Liver (tissue), 9 donors: ENCODE results near the gene CLTA. TPM values are rescaled to one million over a fixed set of nuclear protein-coding genes. Genes with fewer than 3 reads are reported as not detected.

Experiments used
- DNase-seq: peaks from one replicate; pipeline ENCODE4 v3.0.0-alpha.2; 2017; ENCODE audit warnings: low spot score
- H3K27ac ChIP-seq, 2 donors: one replicate each; pipeline ENCODE4 v1.7.0; 2013; ENCODE audit warnings: inconsistent platforms in 2 of 2, low read length in 2 of 2, control low read depth in 1 of 2, low read depth in 1 of 2, mild to moderate bottlenecking in 1 of 2
- H3K27me3 ChIP-seq, 4 donors: one replicate each; pipeline versions ENCODE4 v1.6.1 to v1.7.0; 2013; ENCODE audit warnings: low read length in 3 of 4, inconsistent platforms in 1 of 4, mild to moderate bottlenecking in 1 of 4, moderate library complexity in 1 of 4; ENCODE audit not compliant: control insufficient read depth in 4 of 4, insufficient read depth in 4 of 4
- H3K36me3 ChIP-seq, 4 donors: one replicate each; pipeline versions ENCODE4 v1.6.1 to v1.7.0; 2013; ENCODE audit warnings: low read length in 3 of 4, mild to moderate bottlenecking in 3 of 4, low read depth in 1 of 4, moderate library complexity in 1 of 4; ENCODE audit not compliant: control insufficient read depth in 4 of 4, insufficient read depth in 3 of 4
- H3K4me1 ChIP-seq, 4 donors: one replicate each; pipeline versions ENCODE4 v1.6.1 to v1.7.0; 2013; ENCODE audit warnings: low read length in 3 of 4, mild to moderate bottlenecking in 3 of 4, moderate library complexity in 1 of 4; ENCODE audit not compliant: control insufficient read depth in 4 of 4, insufficient read depth in 4 of 4
- H3K4me3 ChIP-seq, 3 donors: one replicate each; pipeline versions ENCODE4 v1.6.1 to v1.7.0; 2013; ENCODE audit warnings: low read length in 3 of 3, control low read depth in 1 of 3, low read depth in 1 of 3, mild to moderate bottlenecking in 1 of 3
- H3K9ac ChIP-seq, 2 donors: one replicate each; pipeline ENCODE4 v1.7.0; 2013; ENCODE audit warnings: low read length in 2 of 2, mild to moderate bottlenecking in 2 of 2, moderate library complexity in 2 of 2, control low read depth in 1 of 2, low read depth in 1 of 2
- H3K9me3 ChIP-seq, 4 donors: one replicate each; pipeline versions ENCODE4 v1.6.1 to v1.7.0; 2013; ENCODE audit warnings: low read length in 3 of 4; ENCODE audit not compliant: control insufficient read depth in 4 of 4
- ATF3 ChIP-seq: IDR thresholded peaks from 2 replicates; pipeline ENCODE4 v1.6.1; 2016; ENCODE audit warnings: antibody characterized with exemption
- CTCF ChIP-seq: fragments of 150-350 bp; IDR thresholded peaks from 2 replicates; pipeline ENCODE4 v1.5.1; 2017; ENCODE audit warnings: improper control_type of control experiment, low read depth, low read length; ENCODE audit not compliant: missing input control
- EGR1 ChIP-seq, 2 donors: IDR thresholded peaks; 2 replicates each; pipeline ENCODE4 v1.6.1; 2016 to 2018; ENCODE audit warnings: antibody characterized with exemption in 2 of 2, low read depth in 2 of 2
- FOXA1 ChIP-seq: IDR thresholded peaks from 2 replicates; pipeline ENCODE4 v1.6.1; 2016; ENCODE audit warnings: antibody characterized with exemption
- HNF4A ChIP-seq, 2 donors: conservative IDR thresholded peaks; 2 replicates each; pipeline ENCODE4 v1.6.1; 2016; ENCODE audit warnings: antibody characterized with exemption in 2 of 2, mild to moderate bottlenecking in 2 of 2
- HNF4G ChIP-seq: IDR thresholded peaks from 2 replicates; pipeline ENCODE4 v1.6.1; 2016; ENCODE audit warnings: antibody characterized with exemption
- MAX ChIP-seq: IDR thresholded peaks from 2 replicates; pipeline ENCODE4 v1.6.1; 2016; ENCODE audit warnings: antibody characterized with exemption
- NR2F2 ChIP-seq: IDR thresholded peaks from 2 replicates; pipeline ENCODE4 v1.6.1; 2016; ENCODE audit warnings: antibody characterized with exemption
- RAD21 ChIP-seq, 2 donors: IDR thresholded peaks; 2 replicates each; pipeline ENCODE4 v1.6.1; 2016; ENCODE audit warnings: antibody characterized with exemption in 2 of 2, mild to moderate bottlenecking in 2 of 2
- REST ChIP-seq: IDR thresholded peaks from 2 replicates; pipeline ENCODE4 v1.6.1; 2016; ENCODE audit warnings: antibody characterized with exemption, mild to moderate bottlenecking
- RXRA ChIP-seq, 2 donors: IDR thresholded peaks; 2 replicates each; pipeline ENCODE4 v1.6.1; 2017 to 2018; ENCODE audit warnings: antibody characterized with exemption in 2 of 2, mild to moderate bottlenecking in 1 of 2
- SP1 ChIP-seq: IDR thresholded peaks from 2 replicates; pipeline ENCODE4 v1.6.1; 2018; ENCODE audit warnings: antibody characterized with exemption, mild to moderate bottlenecking
- TAF1 ChIP-seq: conservative IDR thresholded peaks from 2 replicates; pipeline ENCODE4 v1.6.1; 2016; ENCODE audit warnings: antibody characterized with exemption, mild to moderate bottlenecking
- YY1 ChIP-seq: IDR thresholded peaks from 2 replicates; pipeline ENCODE4 v1.6.1; 2016; ENCODE audit warnings: antibody characterized with exemption, mild to moderate bottlenecking
- ZBTB33 ChIP-seq: IDR thresholded peaks from 2 replicates; pipeline ENCODE4 v1.6.1; 2016; ENCODE audit warnings: antibody characterized with exemption
- WGBS: extraction: QIAGEN DNeasy Blood & Tissue Kit; methylation state at CpG from one replicate; pipeline ENCODE4 v1.1.7; 2013; 5-methylcytosine and 5-hydroxymethylcytosine counted together
- polyA plus RNA-seq, 2 donors: library from polyadenylated mRNA; stranded (reverse) in 1 of 2; unstranded in 1 of 2; fragments of 200-250 nt in 1 of 2; fragments of >200 nt in 1 of 2; fragmentation: Nextera tagmentation in 1 of 2; extraction: Ambion mirVana in 1 of 2; gene quantifications; one replicate each; pipeline versions ENCODE4 v1.2.1 to v1.2.3, GENCODE V29; 2013 to 2015
- total RNA-seq, 2 donors: library from RNA; depleted of rRNA; stranded (reverse); fragments of >200 nt; gene quantifications; one replicate each; pipeline ENCODE4 v1.2.3, GENCODE V29; 2014
- donor health status: healthy.
- donor health status: healthy.
- donor health status: healthy.
- donor health status: healthy.
- donor health status: healthy.

The CLTA gene
- total and polyA plus RNA-seq, 4 donors = 48.4 to 102 (median 74.6) TPM

GRCh38 chr9:36156116-36156515 is 34.6 kb upstream of the CLTA start:
- WGBS = 92% methylated on average over 6 of the region's 6 CpGs
- Histone ChIP-seq H3K4me3 (no peak overlapping the region), H3K27ac (no peak overlapping the region), H3K9ac (no peak overlapping the region), H3K9me3 (no peaks in the 10 kb centered on the region), H3K36me3 (no peaks in the 10 kb centered on the region), H3K27me3 (no peaks in the 10 kb centered on the region), H3K4me1 (peaks cover 0 to 6% (median 0%) of the 10 kb centered on the region in 4 donors)
- no peak for DNase-seq
- no peak for TF ChIP-seq SP1
- no peak for TF ChIP-seq YY1
- no peak for TF ChIP-seq REST
- no peak for TF ChIP-seq TAF1
- TF ChIP-seq ZBTB33 = no peak
- no peak for TF ChIP-seq ATF3
- TF ChIP-seq MAX = no peak
- no peak for TF ChIP-seq NR2F2

GRCh38 chr9:36158122-36158521 is 32.6 kb upstream of the CLTA start:
- 86% methylated on average over 2 of the region's 2 CpGs for WGBS
- Histone ChIP-seq H3K9ac (no peak overlapping the region), H3K36me3 (no peaks in the 10 kb centered on the region), H3K4me3 (no peak overlapping the region), H3K27me3 (no peaks in the 10 kb centered on the region), H3K4me1 (no peaks in the 10 kb centered on the region), H3K27ac (no peak overlapping the region), H3K9me3 (no peaks in the 10 kb centered on the region)
- no peak for DNase-seq
- TF ChIP-seq SP1 = no peak
- no peak for TF ChIP-seq YY1
- no peak for TF ChIP-seq MAX
- TF ChIP-seq HNF4A (conservative IDR thresholded peaks at IDR 0.05) = no peak
- TF ChIP-seq CTCF = no peak
- no peak for TF ChIP-seq RXRA (IDR thresholded peaks at IDR 0.05)
- TF ChIP-seq RAD21 (IDR thresholded peaks at IDR 0.05) = no peak
- no peak for TF ChIP-seq REST
- TF ChIP-seq EGR1 (IDR thresholded peaks at IDR 0.05; ENCODE audit: low read depth in 2 of 2) = no peak
- TF ChIP-seq NR2F2 = no peak
- TF ChIP-seq HNF4G = no peak
- no peak for TF ChIP-seq FOXA1
